Effector memory CD4-positive, alpha-beta T cell (primary cell): Measurements from ENCODE around the gene SIK3.

Experiments
- DNase-seq, 3 donors: peaks; one replicate each; pipeline ENCODE4 v3.0.0-alpha.2; 2020
- H3K27ac ChIP-seq: 2 replicates; pipeline ENCODE4 v1.7.0; 2013; ENCODE audit warnings: mild to moderate bottlenecking, low read length, moderate library complexity; ENCODE audit not compliant: insufficient read depth, poor library complexity, severe bottlenecking
- H3K27me3 ChIP-seq: replicated peaks from 2 replicates; pipeline ENCODE4 v1.7.0; 2013; ENCODE audit warnings: mild to moderate bottlenecking, low read length; ENCODE audit not compliant: insufficient read depth, control insufficient read depth, poor library complexity, severe bottlenecking
- H3K36me3 ChIP-seq: 2 replicates; pipeline ENCODE4 v1.7.0; 2013; ENCODE audit warnings: mild to moderate bottlenecking, low read length, moderate library complexity; ENCODE audit not compliant: control insufficient read depth, insufficient read depth
- H3K4me1 ChIP-seq: 2 replicates; pipeline ENCODE4 v1.7.0; 2013; ENCODE audit warnings: low read length, mild to moderate bottlenecking; ENCODE audit not compliant: control insufficient read depth, insufficient read depth, poor library complexity, severe bottlenecking
- H3K4me3 ChIP-seq: 2 replicates; pipeline ENCODE4 v1.7.0; 2013; ENCODE audit warnings: low read length, low read depth, mild to moderate bottlenecking; ENCODE audit not compliant: insufficient read depth, poor library complexity, severe bottlenecking
- H3K9me3 ChIP-seq: 2 replicates; pipeline ENCODE4 v1.7.0; 2013; ENCODE audit warnings: mild to moderate bottlenecking, low read length, moderate library complexity; ENCODE audit not compliant: control insufficient read depth

The SIK3 gene

GRCh38 chr11:117016246-117016645, 82.0 kb downstream of the SIK3 start:
- peaks cover 15% of the 10 kb centered on the region for H3K4me1 ChIP-seq
- no peak overlapping the region for H3K27ac ChIP-seq
- no peak for DNase-seq
- H3K4me3 ChIP-seq: no peak overlapping the region
- no peaks in the 10 kb centered on the region for H3K36me3 ChIP-seq
- H3K9me3 ChIP-seq: no peaks in the 10 kb centered on the region
- H3K27me3 ChIP-seq: no peaks in the 10 kb centered on the region

- H3K27ac ChIP-seq: no peak overlapping the region
- H3K4me1 ChIP-seq: peaks cover 4% of the 10 kb centered on the region
Observed at GRCh38 chr11:117011541-117011898, 86.7 kb downstream of the SIK3 start.

GRCh38 chr11:117010808-117011540, 87.3 kb downstream of the SIK3 start:
- H3K4me3 ChIP-seq: no peak overlapping the region
- H3K27me3 ChIP-seq: no peaks in the 10 kb centered on the region
- H3K27ac ChIP-seq: no peak overlapping the region
- H3K36me3 ChIP-seq: no peaks in the 10 kb centered on the region
- peaks cover 10% of the 10 kb centered on the region for H3K4me1 ChIP-seq
- DNase-seq: no peak
- no peaks in the 10 kb centered on the region for H3K9me3 ChIP-seq

More at GRCh38 chr11:117011541-117011898, 86.7 kb downstream of the SIK3 start:
- Histone ChIP-seq H3K36me3 (no peaks in the 10 kb centered on the region), H3K9me3 (no peaks in the 10 kb centered on the region), H3K27me3 (no peaks in the 10 kb centered on the region), H3K4me3 (no peak overlapping the region)
- no peak for DNase-seq

GRCh38 chr11:117009905-117010605, 88.2 kb downstream of the SIK3 start:
- no peaks in the 10 kb centered on the region for H3K9me3 ChIP-seq
- H3K27ac ChIP-seq: no peak overlapping the region
- H3K27me3 ChIP-seq: no peaks in the 10 kb centered on the region
- no peaks in the 10 kb centered on the region for H3K36me3 ChIP-seq
- H3K4me1 ChIP-seq: peaks cover 10% of the 10 kb centered on the region
- no peak overlapping the region for H3K4me3 ChIP-seq
- no peak for DNase-seq

- DNase-seq: no peak
- Histone ChIP-seq H3K27me3 (no peaks in the 10 kb centered on the region), H3K27ac (no peak overlapping the region), H3K4me1 (peaks cover 21% of the 10 kb centered on the region), H3K36me3 (no peaks in the 10 kb centered on the region), H3K4me3 (no peak overlapping the region), H3K9me3 (no peaks in the 10 kb centered on the region)
Observed at GRCh38 chr11:117005758-117006157, 92.5 kb downstream of the SIK3 start.

- Histone ChIP-seq H3K27ac (peak overlapping the region; percentile 45), H3K4me3 (no peak overlapping the region), H3K9me3 (no peaks in the 10 kb centered on the region), H3K4me1 (peaks cover 21% of the 10 kb centered on the region), H3K36me3 (no peaks in the 10 kb centered on the region), H3K27me3 (no peaks in the 10 kb centered on the region)
- no peak for DNase-seq
Observed at GRCh38 chr11:117002639-117003299, 95.5 kb downstream of the SIK3 start.

GRCh38 chr11:117000014-117000737, 98.1 kb downstream of the SIK3 start:
- Histone ChIP-seq H3K4me1 (peaks cover 11% of the 10 kb centered on the region), H3K9me3 (no peaks in the 10 kb centered on the region), H3K36me3 (no peaks in the 10 kb centered on the region), H3K27me3 (no peaks in the 10 kb centered on the region), H3K27ac (no peak overlapping the region), H3K4me3 (no peak overlapping the region)
- no peak for DNase-seq

GRCh38 chr11:116997071-116997470, 101.2 kb downstream of the SIK3 start:
- no peak overlapping the region for H3K27ac ChIP-seq
- H3K4me3 ChIP-seq: no peak overlapping the region
- DNase-seq: no peak
- peaks cover 13% of the 10 kb centered on the region for H3K4me1 ChIP-seq
- no peaks in the 10 kb centered on the region for H3K9me3 ChIP-seq
- no peaks in the 10 kb centered on the region for H3K36me3 ChIP-seq
- H3K27me3 ChIP-seq: no peaks in the 10 kb centered on the region

- no peaks in the 10 kb centered on the region for H3K9me3 ChIP-seq
- H3K27ac ChIP-seq: no peak overlapping the region
- H3K4me1 ChIP-seq: peaks cover 10% of the 10 kb centered on the region
- no peaks in the 10 kb centered on the region for H3K27me3 ChIP-seq
- no peaks in the 10 kb centered on the region for H3K36me3 ChIP-seq
- H3K4me3 ChIP-seq: no peak overlapping the region
- no peak for DNase-seq
Observed at GRCh38 chr11:116994195-116994594, 104.0 kb downstream of the SIK3 start.
